ENCODE results near the gene GEMIN4.
A peak's percentile ranks its signal among the peaks of the same experiment; 100 is the strongest.

Gene GEMIN4

GRCh38 chr17:795276-795675, 43.2 kb upstream of the GEMIN4 start:
- H3K27ac ChIP-seq (ENCODE audit: low read length, poor library complexity, severe bottlenecking): no peak overlapping the region
- H3K18ac ChIP-seq (ENCODE audit: low read depth in 1 of 2, low read length in 2 of 2): no peak overlapping the region
- peak overlapping the region; percentile 73 for H3K9ac ChIP-seq (ENCODE audit: low read length)
- no peak overlapping the region for H2BK15ac ChIP-seq (ENCODE audit: low read depth, poor library complexity, severe bottlenecking)
- peak overlapping the region in 1 of 2 experiments; percentile 65 for H3K4me3 ChIP-seq (ENCODE audit: insufficient read depth in 1 of 2, low read depth in 1 of 2, low read length in 2 of 2)
- 88% methylated on average over 14 of the region's 14 CpGs for WGBS
- no peaks in the 10 kb centered on the region for H3K27me3 ChIP-seq (ENCODE audit: control insufficient read depth in 1 of 2, insufficient read depth in 1 of 2, low read length in 2 of 2)
- H3K4me2 ChIP-seq (ENCODE audit: low read length, poor library complexity, severe bottlenecking): no peak overlapping the region
- H3K4me1 ChIP-seq (ENCODE audit: control insufficient read depth, insufficient read depth, low read depth, low read length): peaks cover 12% of the 10 kb centered on the region
- no peak overlapping the region for H3K4ac ChIP-seq (ENCODE audit: low read depth in 1 of 2, low read length in 2 of 2)
- no peak overlapping the region for H2BK12ac ChIP-seq (ENCODE audit: low read length in 2 of 2)
- no peaks in the 10 kb centered on the region for H3K9me3 ChIP-seq (ENCODE audit: control insufficient read depth, low read length)
- H4K8ac ChIP-seq (ENCODE audit: low read length): no peak overlapping the region
- no peak overlapping the region for H2AFZ ChIP-seq (ENCODE audit: low read depth, low read length)
- no peak overlapping the region for H4K91ac ChIP-seq (ENCODE audit: low read length)
- no peak overlapping the region for H2BK5ac ChIP-seq (ENCODE audit: low read depth, low read length, poor library complexity, severe bottlenecking)
- no peak for DNase-seq
- H2AK5ac ChIP-seq (ENCODE audit: low read length, severe bottlenecking): no peak overlapping the region
- peaks cover 21 to 67% of the 10 kb centered on the region in 2 experiments for H3K36me3 ChIP-seq (ENCODE audit: control insufficient read depth in 1 of 2, insufficient read depth in 2 of 2, low read depth in 1 of 2, low read length in 2 of 2)
- H3K23ac ChIP-seq (ENCODE audit: low read length in 2 of 2): no peak overlapping the region
- H2BK120ac ChIP-seq (ENCODE audit: low read depth, low read length): no peak overlapping the region
- peaks cover 9% of the 10 kb centered on the region for H3K79me1 ChIP-seq (replicated peaks; ENCODE audit: low read length, poor library complexity, severe bottlenecking)
- no peak overlapping the region for H3K14ac ChIP-seq (ENCODE audit: low read length in 2 of 2)

- Histone ChIP-seq H3K79me1 (replicated peaks; ENCODE audit: low read length, poor library complexity, severe bottlenecking) (peaks cover 8% of the 10 kb centered on the region), H2BK12ac (ENCODE audit: low read length in 2 of 2) (no peak overlapping the region), H2AK5ac (ENCODE audit: low read length, severe bottlenecking) (no peak overlapping the region), H3K23ac (ENCODE audit: low read length in 2 of 2) (no peak overlapping the region), H2BK120ac (ENCODE audit: low read depth, low read length) (no peak overlapping the region), H3K36me3 (ENCODE audit: control insufficient read depth in 1 of 2, insufficient read depth in 2 of 2, low read depth in 1 of 2, low read length in 2 of 2) (peaks cover 25 to 67% of the 10 kb centered on the region in 2 experiments), H3K27me3 (ENCODE audit: control insufficient read depth in 1 of 2, insufficient read depth in 1 of 2, low read length in 2 of 2) (no peaks in the 10 kb centered on the region), H4K8ac (ENCODE audit: low read length) (no peak overlapping the region), H3K27ac (ENCODE audit: low read length, poor library complexity, severe bottlenecking) (no peak overlapping the region), H3K4me1 (ENCODE audit: control insufficient read depth, insufficient read depth, low read depth, low read length) (peaks cover 12% of the 10 kb centered on the region), H4K91ac (ENCODE audit: low read length) (no peak overlapping the region), H3K9me3 (ENCODE audit: control insufficient read depth, low read length) (no peaks in the 10 kb centered on the region), H3K18ac (ENCODE audit: low read depth in 1 of 2, low read length in 2 of 2) (no peak overlapping the region), H3K9ac (ENCODE audit: low read length) (peak overlapping the region; percentile 73), H3K14ac (ENCODE audit: low read length in 2 of 2) (no peak overlapping the region), H2BK15ac (ENCODE audit: low read depth, poor library complexity, severe bottlenecking) (no peak overlapping the region), H3K4me3 (ENCODE audit: insufficient read depth in 1 of 2, low read depth in 1 of 2, low read length in 2 of 2) (peak overlapping the region in 1 of 2 experiments; percentile 65), H2AFZ (ENCODE audit: low read depth, low read length) (no peak overlapping the region), H3K4ac (ENCODE audit: low read depth in 1 of 2, low read length in 2 of 2) (no peak overlapping the region), H2BK5ac (ENCODE audit: low read depth, low read length, poor library complexity, severe bottlenecking) (no peak overlapping the region), H3K4me2 (ENCODE audit: low read length, poor library complexity, severe bottlenecking) (no peak overlapping the region)
- DNase-seq: peak; percentile 70
- 27% methylated on average over 18 of the region's 18 CpGs for WGBS
Observed at GRCh38 chr17:794876-795275, 42.8 kb upstream of the GEMIN4 start.

- Histone ChIP-seq H3K9me3 (ENCODE audit: control insufficient read depth, low read length) (no peaks in the 10 kb centered on the region), H3K36me3 (ENCODE audit: control insufficient read depth in 1 of 2, insufficient read depth in 2 of 2, low read depth in 1 of 2, low read length in 2 of 2) (peaks cover 48 to 66% of the 10 kb centered on the region in 2 experiments), H3K14ac (ENCODE audit: low read length in 2 of 2) (no peak overlapping the region), H3K4me1 (ENCODE audit: control insufficient read depth, insufficient read depth, low read depth, low read length) (peaks cover 9% of the 10 kb centered on the region), H2AFZ (ENCODE audit: low read depth, low read length) (no peak overlapping the region), H3K27me3 (ENCODE audit: control insufficient read depth in 1 of 2, insufficient read depth in 1 of 2, low read length in 2 of 2) (no peaks in the 10 kb centered on the region), H3K4me2 (ENCODE audit: low read length, poor library complexity, severe bottlenecking) (no peak overlapping the region), H3K79me1 (replicated peaks; ENCODE audit: low read length, poor library complexity, severe bottlenecking) (peaks cover 12% of the 10 kb centered on the region), H3K4ac (ENCODE audit: low read depth in 1 of 2, low read length in 2 of 2) (no peak overlapping the region), H3K18ac (ENCODE audit: low read depth in 1 of 2, low read length in 2 of 2) (no peak overlapping the region), H2BK5ac (ENCODE audit: low read depth, low read length, poor library complexity, severe bottlenecking) (no peak overlapping the region), H4K91ac (ENCODE audit: low read length) (no peak overlapping the region), H3K4me3 (ENCODE audit: insufficient read depth in 1 of 2, low read depth in 1 of 2, low read length in 2 of 2) (no peak overlapping the region), H3K9ac (ENCODE audit: low read length) (no peak overlapping the region), H3K23ac (ENCODE audit: low read length in 2 of 2) (no peak overlapping the region), H2BK12ac (ENCODE audit: low read length in 2 of 2) (no peak overlapping the region), H2BK15ac (ENCODE audit: low read depth, poor library complexity, severe bottlenecking) (no peak overlapping the region), H4K8ac (ENCODE audit: low read length) (no peak overlapping the region), H2AK5ac (ENCODE audit: low read length, severe bottlenecking) (no peak overlapping the region), H2BK120ac (ENCODE audit: low read depth, low read length) (no peak overlapping the region), H3K27ac (ENCODE audit: low read length, poor library complexity, severe bottlenecking) (no peak overlapping the region)
- peak; percentile 37 for DNase-seq
- WGBS: 86% methylated on average over 9 of the region's 9 CpGs
Observed at GRCh38 chr17:792277-792676, 40.2 kb upstream of the GEMIN4 start.

- Histone ChIP-seq H2AK5ac (ENCODE audit: low read length, severe bottlenecking) (no peak overlapping the region), H2BK12ac (ENCODE audit: low read length in 2 of 2) (no peak overlapping the region), H2BK15ac (ENCODE audit: low read depth, poor library complexity, severe bottlenecking) (no peak overlapping the region), H4K91ac (ENCODE audit: low read length) (no peak overlapping the region), H3K4ac (ENCODE audit: low read depth in 1 of 2, low read length in 2 of 2) (no peak overlapping the region), H3K36me3 (ENCODE audit: control insufficient read depth in 1 of 2, insufficient read depth in 2 of 2, low read depth in 1 of 2, low read length in 2 of 2) (peaks cover 48 to 62% of the 10 kb centered on the region in 2 experiments), H3K79me1 (replicated peaks; ENCODE audit: low read length, poor library complexity, severe bottlenecking) (peaks cover 12% of the 10 kb centered on the region), H3K14ac (ENCODE audit: low read length in 2 of 2) (no peak overlapping the region), H3K9me3 (ENCODE audit: control insufficient read depth, low read length) (no peaks in the 10 kb centered on the region), H3K4me1 (ENCODE audit: control insufficient read depth, insufficient read depth, low read depth, low read length) (peaks cover 9% of the 10 kb centered on the region), H3K18ac (ENCODE audit: low read depth in 1 of 2, low read length in 2 of 2) (no peak overlapping the region), H3K27ac (ENCODE audit: low read length, poor library complexity, severe bottlenecking) (no peak overlapping the region), H3K4me3 (ENCODE audit: insufficient read depth in 1 of 2, low read depth in 1 of 2, low read length in 2 of 2) (no peak overlapping the region), H2BK120ac (ENCODE audit: low read depth, low read length) (no peak overlapping the region), H3K9ac (ENCODE audit: low read length) (no peak overlapping the region), H2AFZ (ENCODE audit: low read depth, low read length) (no peak overlapping the region), H3K27me3 (ENCODE audit: control insufficient read depth in 1 of 2, insufficient read depth in 1 of 2, low read length in 2 of 2) (no peaks in the 10 kb centered on the region), H4K8ac (ENCODE audit: low read length) (peak overlapping the region; percentile 19), H2BK5ac (ENCODE audit: low read depth, low read length, poor library complexity, severe bottlenecking) (no peak overlapping the region), H3K4me2 (ENCODE audit: low read length, poor library complexity, severe bottlenecking) (no peak overlapping the region), H3K23ac (ENCODE audit: low read length in 2 of 2) (no peak overlapping the region)
- WGBS: 95% methylated on average over 19 of the region's 19 CpGs
- no peak for DNase-seq
Observed at GRCh38 chr17:791829-792228, 39.8 kb upstream of the GEMIN4 start.
